ENCODE results near the gene ITGB4.
A peak's percentile ranks its signal among the peaks of the same experiment; 100 is the strongest.
"Not testable (repeated sequence)": the region's sequence is repeated elsewhere in the genome, so short reads cannot be mapped to it uniquely, and the experiment has no call there.

The ITGB4 gene

GRCh38 chr17:75774991-75775668 lies 53.9 kb downstream of the ITGB4 start:
- TF ChIP-seq CTCF (conservative IDR thresholded peaks at IDR 0.05; ENCODE audit: control insufficient read depth, insufficient read depth, low read depth, low read length), result no peak
- peak; percentile 22 for DNase-seq (ENCODE audit: low read depth)
- no peak overlapping the region for H3K4me3 ChIP-seq (ENCODE audit: control insufficient read depth, low read depth, low read length)

- DNase-seq (ENCODE audit: low read depth), result peak; percentile 25
- TF ChIP-seq CTCF (conservative IDR thresholded peaks at IDR 0.05; ENCODE audit: control insufficient read depth, insufficient read depth, low read depth, low read length), result no peak
- peak overlapping the region; percentile 88 for H3K4me3 ChIP-seq (ENCODE audit: control insufficient read depth, low read depth, low read length)
Observed at GRCh38 chr17:75776386-75777295, 55.4 kb downstream of the ITGB4 start.

- peak; percentile 32 for DNase-seq (ENCODE audit: low read depth)
- H3K4me3 ChIP-seq (ENCODE audit: control insufficient read depth, low read depth, low read length), result peak overlapping the region; percentile 88
- TF ChIP-seq CTCF (conservative IDR thresholded peaks at IDR 0.05; ENCODE audit: control insufficient read depth, insufficient read depth, low read depth, low read length), result no peak
Observed at GRCh38 chr17:75777296-75777922, 56.1 kb downstream of the ITGB4 start.

- not testable (repeated sequence) for DNase-seq (ENCODE audit: low read depth)
- peak overlapping the region; percentile 88 for H3K4me3 ChIP-seq (ENCODE audit: control insufficient read depth, low read depth, low read length)
Observed at GRCh38 chr17:75778066-75778860, 57.0 kb downstream of the ITGB4 start.

GRCh38 chr17:75778861-75779249 lies 57.6 kb downstream of the ITGB4 start:
- TF ChIP-seq CTCF (conservative IDR thresholded peaks at IDR 0.05; ENCODE audit: control insufficient read depth, insufficient read depth, low read depth, low read length), result peak; percentile 26
- peak overlapping the region; percentile 88 for H3K4me3 ChIP-seq (ENCODE audit: control insufficient read depth, low read depth, low read length)
- no peak for DNase-seq (ENCODE audit: low read depth)

- peak overlapping the region; percentile 88 for H3K4me3 ChIP-seq (ENCODE audit: control insufficient read depth, low read depth, low read length)
- no peak for TF ChIP-seq CTCF (conservative IDR thresholded peaks at IDR 0.05; ENCODE audit: control insufficient read depth, insufficient read depth, low read depth, low read length)
- peak; percentile 100 for DNase-seq (ENCODE audit: low read depth)
Observed at GRCh38 chr17:75779250-75779986, 58.2 kb downstream of the ITGB4 start.

All from fibroblast of mammary gland (primary cell).